WERI-Rb-1 (cell line): ENCODE results near the gene PDGFRB.
A peak's percentile ranks its signal among the peaks of the same experiment; 100 is the strongest.

ENCODE experiments used
- DNase-seq: peaks from one replicate; pipeline ENCODE4 v3.0.0-alpha.2; 2020
- H3K27ac ChIP-seq: fragments of 250-450 bp; sonication (Bioruptor Pico); 2 replicates; pipeline ENCODE4 v1.5.1; 2020; ENCODE audit warnings: mild to moderate bottlenecking, moderate library complexity
- H3K27me3 ChIP-seq: fragments of 250-450 bp; sonication (Bioruptor Pico); 2 replicates; pipeline ENCODE4 v1.5.1; 2021; ENCODE audit warnings: mild to moderate bottlenecking, low read depth, moderate library complexity; ENCODE audit not compliant: insufficient read depth, severe bottlenecking
- H3K36me3 ChIP-seq: fragments of 250-450 bp; sonication (Bioruptor Pico); 2 replicates; pipeline ENCODE4 v1.5.1; 2020; ENCODE audit warnings: mild to moderate bottlenecking, moderate library complexity
- H3K4me3 ChIP-seq: 2 replicates; pipeline ENCODE4 v1.5.1; 2011; ENCODE audit warnings: low read depth, mild to moderate bottlenecking, control low read depth, low read length
- H3K9me3 ChIP-seq: fragments of 250-450 bp; sonication (Bioruptor Pico); 2 replicates; pipeline ENCODE4 v1.5.1; 2021; ENCODE audit warnings: mild to moderate bottlenecking, moderate library complexity; ENCODE audit not compliant: severe bottlenecking
- TF ChIP-seq, protein P1 (sequence below): IDR thresholded peaks from 2 replicates; pipeline ENCODE4 v1.5.1; 2011; ENCODE audit warnings: low read depth, mild to moderate bottlenecking, control low read depth, inconsistent platforms, low read length

PDGFRB gene

DNA sequence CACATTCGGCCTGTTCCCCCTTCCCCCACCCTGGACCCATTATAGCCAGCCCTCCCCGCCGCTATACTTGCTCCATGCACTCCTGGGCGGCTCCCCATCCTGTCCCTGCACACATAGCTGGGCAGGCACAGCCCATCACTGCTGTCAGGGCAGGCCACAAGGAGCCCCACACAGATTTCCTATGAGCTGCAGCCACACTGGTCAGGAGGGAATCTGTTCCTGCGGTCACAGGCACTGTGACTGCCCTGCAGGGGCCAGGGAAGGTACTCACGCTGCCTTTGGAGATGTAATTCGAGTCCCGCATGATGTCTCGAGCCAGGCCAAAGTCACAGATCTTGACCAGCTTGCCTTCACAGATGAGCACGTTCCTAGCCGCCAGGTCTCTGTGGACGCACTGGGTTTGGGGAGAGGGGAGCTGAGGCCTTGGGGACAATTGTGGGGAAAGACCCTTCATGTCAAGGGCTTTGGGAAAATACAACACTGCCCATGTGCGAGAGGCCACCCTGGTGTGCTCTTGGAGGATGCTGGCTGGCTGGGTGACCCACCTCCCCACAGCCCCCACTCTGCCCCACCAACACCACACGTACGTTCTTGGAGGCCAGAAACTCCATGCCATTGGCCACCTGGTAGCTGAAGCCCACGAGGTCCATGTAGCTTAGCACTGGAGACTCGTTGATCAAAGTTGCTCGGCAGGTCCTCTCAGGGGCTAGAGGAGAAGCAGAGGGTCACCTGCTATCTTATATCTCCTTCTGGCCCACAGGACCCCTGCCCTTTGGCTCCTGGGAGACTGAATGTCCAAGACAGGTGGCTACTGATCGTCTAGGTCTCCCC lies 34.8 kb downstream of the PDGFRB start:
- H3K27ac ChIP-seq, result no peak overlapping the region
- H3K4me3 ChIP-seq, result no peak overlapping the region
- TF ChIP-seq, protein P1, sequence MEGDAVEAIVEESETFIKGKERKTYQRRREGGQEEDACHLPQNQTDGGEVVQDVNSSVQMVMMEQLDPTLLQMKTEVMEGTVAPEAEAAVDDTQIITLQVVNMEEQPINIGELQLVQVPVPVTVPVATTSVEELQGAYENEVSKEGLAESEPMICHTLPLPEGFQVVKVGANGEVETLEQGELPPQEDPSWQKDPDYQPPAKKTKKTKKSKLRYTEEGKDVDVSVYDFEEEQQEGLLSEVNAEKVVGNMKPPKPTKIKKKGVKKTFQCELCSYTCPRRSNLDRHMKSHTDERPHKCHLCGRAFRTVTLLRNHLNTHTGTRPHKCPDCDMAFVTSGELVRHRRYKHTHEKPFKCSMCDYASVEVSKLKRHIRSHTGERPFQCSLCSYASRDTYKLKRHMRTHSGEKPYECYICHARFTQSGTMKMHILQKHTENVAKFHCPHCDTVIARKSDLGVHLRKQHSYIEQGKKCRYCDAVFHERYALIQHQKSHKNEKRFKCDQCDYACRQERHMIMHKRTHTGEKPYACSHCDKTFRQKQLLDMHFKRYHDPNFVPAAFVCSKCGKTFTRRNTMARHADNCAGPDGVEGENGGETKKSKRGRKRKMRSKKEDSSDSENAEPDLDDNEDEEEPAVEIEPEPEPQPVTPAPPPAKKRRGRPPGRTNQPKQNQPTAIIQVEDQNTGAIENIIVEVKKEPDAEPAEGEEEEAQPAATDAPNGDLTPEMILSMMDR, result no peak
- no peaks in the 10 kb centered on the region for H3K27me3 ChIP-seq
- H3K9me3 ChIP-seq, result no peaks in the 10 kb centered on the region
- H3K36me3 ChIP-seq, result no peaks in the 10 kb centered on the region
- DNase-seq, result no peak

DNA sequence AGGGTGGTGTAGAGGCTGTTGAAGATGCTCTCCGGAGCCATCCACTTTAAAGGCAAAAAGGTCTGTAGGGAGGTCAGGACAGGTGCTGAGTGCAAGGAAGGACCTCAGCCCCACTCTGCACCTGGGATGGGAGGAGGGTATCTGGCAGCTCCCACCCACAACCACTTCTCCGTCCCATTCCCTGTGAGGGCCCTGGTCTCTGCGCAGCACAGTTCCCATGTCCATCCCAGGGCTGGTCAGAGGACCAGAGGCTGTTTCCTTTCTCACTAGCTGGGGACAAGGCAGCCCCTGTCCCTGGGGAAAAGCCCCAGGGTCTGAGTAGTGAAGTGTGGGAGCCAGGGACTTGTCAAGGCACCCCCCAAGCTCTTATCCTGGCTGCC lies 35.6 kb downstream of the PDGFRB start:
- Histone ChIP-seq H3K27me3 (no peaks in the 10 kb centered on the region), H3K9me3 (no peaks in the 10 kb centered on the region), H3K4me3 (no peak overlapping the region), H3K36me3 (no peaks in the 10 kb centered on the region), H3K27ac (no peak overlapping the region)
- TF ChIP-seq, protein P1, result no peak
- DNase-seq, result no peak

- no peaks in the 10 kb centered on the region for H3K36me3 ChIP-seq
- peak; percentile 7 for DNase-seq
- no peaks in the 10 kb centered on the region for H3K27me3 ChIP-seq
- no peak overlapping the region for H3K4me3 ChIP-seq
- H3K9me3 ChIP-seq, result no peaks in the 10 kb centered on the region
- no peak overlapping the region for H3K27ac ChIP-seq
- TF ChIP-seq, protein P1, result 0 out of 2 replicates have a peak, but pooled peaks have one; percentile 6
Observed at GRCh38 chr5:150119421-150120061, 36.1 kb downstream of the PDGFRB start.

GRCh38 chr5:150118561-150119229 lies 37.0 kb downstream of the PDGFRB start:
- TF ChIP-seq, protein P1, result no peak
- no peak overlapping the region for H3K27ac ChIP-seq
- H3K36me3 ChIP-seq, result no peaks in the 10 kb centered on the region
- H3K9me3 ChIP-seq, result no peaks in the 10 kb centered on the region
- no peak overlapping the region for H3K4me3 ChIP-seq
- H3K27me3 ChIP-seq, result no peaks in the 10 kb centered on the region
- DNase-seq, result peak; percentile 2

DNA sequence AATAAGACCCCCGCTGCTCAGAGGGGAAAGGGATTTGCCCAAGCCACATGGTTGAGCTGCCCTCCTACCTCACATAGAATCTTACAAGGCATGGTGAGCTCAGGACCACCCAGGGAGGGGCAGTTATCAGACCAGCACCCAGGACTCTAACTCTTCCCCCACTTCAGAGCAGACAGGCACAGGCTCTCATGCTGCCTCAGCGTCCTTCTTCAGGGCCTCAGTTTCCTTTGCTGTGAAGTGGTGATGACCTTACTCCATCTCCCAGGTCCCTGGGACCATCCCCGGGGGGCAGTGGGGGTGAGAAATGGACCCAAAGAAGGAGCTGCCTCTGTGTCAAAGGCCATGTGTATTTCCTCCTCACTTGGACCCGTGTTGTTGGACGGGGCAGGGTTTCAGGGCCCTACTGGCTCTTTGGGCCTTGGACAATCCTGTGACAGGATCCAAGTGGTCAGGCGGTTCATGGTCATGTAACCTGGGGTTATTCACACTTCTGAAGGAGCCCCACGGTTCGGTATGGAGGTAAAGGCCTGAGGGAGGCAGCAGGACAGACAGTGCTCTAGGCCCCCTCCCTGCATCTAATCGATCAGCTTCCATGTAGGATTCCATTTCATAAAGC lies 37.6 kb downstream of the PDGFRB start:
- no peaks in the 10 kb centered on the region for H3K9me3 ChIP-seq
- DNase-seq, result peak; percentile 4
- H3K27ac ChIP-seq, result no peak overlapping the region
- no peak overlapping the region for H3K4me3 ChIP-seq
- TF ChIP-seq, protein P1, result no peak
- H3K36me3 ChIP-seq, result no peaks in the 10 kb centered on the region
- H3K27me3 ChIP-seq, result no peaks in the 10 kb centered on the region
